Activated T-cell treated with anti-CD3 and anti-CD28 coated beads for 48 hours (primary cell): ENCODE data around the gene GIPR.
A peak's percentile ranks its signal among the peaks of the same experiment; 100 is the strongest.

Source experiments
- DNase-seq: peaks from one replicate; pipeline ENCODE4 v3.0.0-alpha.2; 2020; ENCODE audit warnings: low read depth

The GIPR gene

DNA sequence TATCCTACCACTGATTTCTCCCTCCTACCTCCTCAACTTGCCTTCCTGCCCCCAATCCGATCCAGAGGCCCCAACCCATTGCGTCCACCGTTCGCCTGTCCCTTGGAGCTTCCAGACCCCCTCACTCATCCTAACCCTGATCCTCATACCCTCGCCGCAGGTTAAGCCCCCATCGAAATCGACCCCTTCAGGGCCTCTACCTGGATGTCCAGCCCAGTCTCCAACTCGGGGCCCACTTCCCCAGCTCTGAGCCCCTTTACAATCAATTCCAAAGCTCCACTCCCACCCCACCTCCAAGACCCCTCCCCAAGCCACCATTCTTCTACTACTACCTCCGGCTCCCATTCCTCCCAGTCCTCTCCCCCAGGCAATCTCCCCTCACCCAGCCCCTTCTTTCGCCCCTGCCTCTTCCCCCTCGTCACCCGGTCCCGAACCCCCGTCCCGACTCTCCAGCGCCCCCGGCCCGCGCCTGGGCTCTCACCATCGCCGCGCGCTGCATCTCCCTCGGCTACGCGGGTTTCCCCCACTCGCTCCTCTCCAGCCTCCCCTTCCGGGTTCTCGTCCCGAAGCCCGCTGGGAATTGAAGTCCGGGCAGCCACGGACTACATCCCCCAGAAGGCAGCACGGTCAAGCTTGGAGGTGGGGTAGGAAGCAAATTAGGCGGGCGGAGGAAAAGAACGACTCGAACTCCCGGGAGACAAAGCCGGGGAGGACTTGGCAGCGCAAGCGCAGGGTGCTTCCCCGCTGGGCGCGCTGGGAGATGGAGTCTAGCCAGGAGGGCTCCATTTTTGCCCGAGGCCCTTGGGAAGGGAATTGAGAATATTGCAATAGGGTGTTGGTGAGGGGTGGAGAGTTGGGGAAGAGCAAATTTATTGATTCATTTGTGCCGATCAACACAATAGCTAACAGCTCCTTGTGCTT is 62.6 kb downstream of the GIPR start, which contains the start of gene FBXO46:
Gene FBXO46, minus strand, starts transcription at position 529 of the 921 bp plus-strand sequence. CDS start 17,401 bp downstream, outside the sequence.
- peak; percentile 90 for DNase-seq
